Loucy (cell line): Measurements from ENCODE around the gene FCN3.

ENCODE experiments used
- H2AFZ ChIP-seq: fragments of 200-600 bp; sonication (generic); 2 replicates; pipeline ENCODE4 v1.6.0; 2016; ENCODE audit warnings: antibody characterized with exemption, mild to moderate bottlenecking, low read length, moderate library complexity
- H3F3A ChIP-seq: fragments of 200-600 bp; 2 replicates; pipeline ENCODE4 v1.6.0; 2016; ENCODE audit warnings: antibody characterized with exemption, low read depth, mild to moderate bottlenecking
- H3K27me3 ChIP-seq: fragments of 200-600 bp; sonication (generic); 2 replicates; pipeline ENCODE4 v1.6.1; 2014; ENCODE audit warnings: low read length, mild to moderate bottlenecking; ENCODE audit not compliant: insufficient read depth, poor library complexity, severe bottlenecking
- H3K36me3 ChIP-seq: fragments of 200-600 bp; sonication (generic); 2 replicates; pipeline ENCODE4 v1.6.1; 2016; ENCODE audit warnings: low read length; ENCODE audit not compliant: insufficient read depth
- H3K4me1 ChIP-seq: fragments of 200-600 bp; sonication (generic); 2 replicates; pipeline ENCODE4 v1.5.1; 2014; ENCODE audit warnings: low read length, mild to moderate bottlenecking; ENCODE audit not compliant: insufficient read depth, poor library complexity, severe bottlenecking
- H3K4me2 ChIP-seq: fragments of 200-600 bp; sonication (generic); 2 replicates; pipeline ENCODE4 v1.6.0; 2014; ENCODE audit warnings: antibody characterized with exemption, low read length, low read depth, mild to moderate bottlenecking; ENCODE audit not compliant: poor library complexity, severe bottlenecking
- H3K4me3 ChIP-seq: fragments of 200-600 bp; sonication (generic); 2 replicates; pipeline ENCODE4 v1.5.1; 2014; ENCODE audit warnings: low read length, mild to moderate bottlenecking, mixed read lengths; ENCODE audit not compliant: poor library complexity, severe bottlenecking
- H3K79me2 ChIP-seq: fragments of 200-600 bp; sonication (generic); 2 replicates; pipeline ENCODE4 v1.6.1; 2014; ENCODE audit warnings: low read length; ENCODE audit not compliant: insufficient read depth
- H3K9ac ChIP-seq: fragments of 200-600 bp; sonication (generic); 2 replicates; pipeline ENCODE4 v1.6.0; 2014; ENCODE audit warnings: mild to moderate bottlenecking, low read depth, low read length, moderate library complexity; ENCODE audit not compliant: poor library complexity, severe bottlenecking
- H3K9me2 ChIP-seq: fragments of 200-600 bp; sonication (generic); replicated peaks from 2 replicates; pipeline ENCODE4 v1.6.1; 2016; ENCODE audit warnings: low read depth, low read length, mixed read lengths
- H3K9me3 ChIP-seq: fragments of 200-600 bp; sonication (generic); 2 replicates; pipeline ENCODE4 v1.6.1; 2014; ENCODE audit warnings: mild to moderate bottlenecking, antibody characterized with exemption, low read length, low read depth; ENCODE audit not compliant: insufficient read depth
- H4K20me1 ChIP-seq: fragments of 200-600 bp; sonication (generic); 2 replicates; pipeline ENCODE4 v1.6.0; 2014; ENCODE audit warnings: antibody characterized with exemption, low read length, mild to moderate bottlenecking; ENCODE audit not compliant: insufficient read depth, poor library complexity, severe bottlenecking
- CTCF ChIP-seq: fragments of 200-600 bp; sonication (generic); conservative IDR thresholded peaks from 2 replicates; pipeline ENCODE4 v1.5.1; 2014; ENCODE audit warnings: mild to moderate bottlenecking, antibody characterized with exemption, low read length
- EZH2phosphoT487 ChIP-seq: fragments of 200-600 bp; IDR thresholded peaks from 2 replicates; pipeline ENCODE4 v1.6.1; 2018; ENCODE audit warnings: antibody characterized with exemption, mild to moderate bottlenecking, moderate library complexity, borderline replicate concordance

The FCN3 gene

GRCh38 chr1:27374362-27375086 lies at the start of gene FCN3:
Gene FCN3, minus strand, starts transcription at chr1:27374824. Its CDS starts 6 bp downstream, at chr1:27374818.
- H3K9ac ChIP-seq = no peak within 1 kb of the TSS
- H3K4me2 ChIP-seq = no peak within 1 kb of the TSS
- H3K4me3 ChIP-seq = no peak within 1 kb of the TSS
- H3K9me3 ChIP-seq = no peaks in the 10 kb centered on the region
- H3K9me2 ChIP-seq = no peaks in the 10 kb centered on the region
- no peaks in the 10 kb centered on the region for H3F3A ChIP-seq
- no peaks in the 10 kb centered on the region for H3K4me1 ChIP-seq
- H3K79me2 ChIP-seq = no peaks in the 10 kb centered on the region
- TF ChIP-seq CTCF = no peak
- no peak for TF ChIP-seq EZH2phosphoT487
- no peaks in the 10 kb centered on the region for H3K27me3 ChIP-seq
- no peaks in the 10 kb centered on the region for H4K20me1 ChIP-seq
- no peak within 1 kb of the TSS for H2AFZ ChIP-seq
- H3K36me3 ChIP-seq = no peaks in the 10 kb centered on the region

- Histone ChIP-seq H3K9ac (peak overlapping the region; percentile 31), H2AFZ (no peak overlapping the region), H3K4me3 (no peak overlapping the region), H3K9me2 (no peaks in the 10 kb centered on the region), H3K4me2 (peak overlapping the region; percentile 10), H3K9me3 (no peaks in the 10 kb centered on the region), H3K27me3 (no peaks in the 10 kb centered on the region), H3K79me2 (peaks cover 78% of the 10 kb centered on the region), H3K36me3 (peaks cover 35% of the 10 kb centered on the region; the same call in 1 of the 2 replicates), H3K4me1 (peaks cover 64% of the 10 kb centered on the region), H3F3A (peaks cover 14% of the 10 kb centered on the region), H4K20me1 (no peaks in the 10 kb centered on the region)
- TF ChIP-seq EZH2phosphoT487 = no peak
These were observed 49.1 kb upstream of the FCN3 start for GRCh38 chr1:27423709-27424108.

- H3K4me3 ChIP-seq = no peak overlapping the region
- H3K36me3 ChIP-seq = peaks cover 58% of the 10 kb centered on the region
- H3K4me1 ChIP-seq = peaks cover 32% of the 10 kb centered on the region
- no peak overlapping the region for H3K9ac ChIP-seq
- H3K27me3 ChIP-seq = no peaks in the 10 kb centered on the region
- 0 out of 2 replicates have a peak, but pooled peaks cover 6% of the 10 kb centered on the region for H3F3A ChIP-seq
- peaks cover 41% of the 10 kb centered on the region for H3K79me2 ChIP-seq
- no peaks in the 10 kb centered on the region for H4K20me1 ChIP-seq
- no peak overlapping the region for H3K4me2 ChIP-seq
- no peaks in the 10 kb centered on the region for H3K9me3 ChIP-seq
- H2AFZ ChIP-seq = no peak overlapping the region
- no peak for TF ChIP-seq EZH2phosphoT487
- no peak for TF ChIP-seq CTCF
- no peaks in the 10 kb centered on the region for H3K9me2 ChIP-seq
These were observed 43.9 kb upstream of the FCN3 start for GRCh38 chr1:27418326-27419185.
